IMR-90 (cell line): Measurements from ENCODE around the gene EYS. TPM values are rescaled to one million over a fixed set of nuclear protein-coding genes. Genes with fewer than 3 reads are reported as not detected.

Experiments used
- ATAC-seq: fragments of 200-7000 bp; cut with Tn5 transposase; 2 replicates; pipeline ENCODE4 v1.9.1; 2020; ENCODE audit warnings: low read depth, mild to moderate bottlenecking, moderate library complexity
- BruUV-seq: library from RNA; stranded (reverse); fragments of 400-500 nt; replicated peaks from 2 replicates; lab custom pipeline; 2021; lab: Mats Ljungman, UMichigan
- CTCF ChIA-PET: fragments of 300-600 bp; formaldehyde crosslinking; extraction: SDS; loops from one replicate; lab custom pipeline; 2021; ENCODE audit warnings: antibody characterized with exemption; lab: Yijun Ruan, JAX
- POLR2A ChIA-PET: fragments of 300-600 bp; sonication (Branson Sonifier 250); formaldehyde crosslinking; loops from one replicate; lab custom pipeline; 2022; ENCODE audit warnings: antibody characterized with exemption; ENCODE audit not compliant: unreplicated experiment; lab: Charles Lee
- DNase-seq: peaks from one replicate; pipeline ENCODE4 v3.0.0; 2013
- H2AFZ ChIP-seq: replicated peaks from 2 replicates; pipeline ENCODE3; 2013; ENCODE audit warnings: low read length, mild to moderate bottlenecking; ENCODE audit not compliant: poor library complexity
- H2AK5ac ChIP-seq: 2 replicates; pipeline ENCODE4 v1.6.1; 2013; ENCODE audit warnings: low read depth, low read length, inconsistent platforms
- H2AK9ac ChIP-seq: replicated peaks from 2 replicates; pipeline ENCODE3; 2013; ENCODE audit warnings: mild to moderate bottlenecking, low read depth, low read length, moderate library complexity; ENCODE audit not compliant: poor library complexity
- H2BK120ac ChIP-seq: 2 replicates; pipeline ENCODE4 v1.6.1; 2013; ENCODE audit warnings: low read depth, low read length, inconsistent platforms
- H2BK15ac ChIP-seq: 3 replicates; pipeline ENCODE4 v1.6.1; 2013; ENCODE audit warnings: low read depth, low read length, inconsistent platforms
- H2BK20ac ChIP-seq: 2 replicates; pipeline ENCODE4 v1.6.1; 2013; ENCODE audit warnings: low read depth, mild to moderate bottlenecking, inconsistent platforms, low read length, moderate library complexity
- H2BK5ac ChIP-seq: 2 replicates; pipeline ENCODE4 v1.6.1; 2013; ENCODE audit warnings: mild to moderate bottlenecking, low read depth, low read length, inconsistent platforms; ENCODE audit not compliant: poor library complexity, severe bottlenecking
- H3K14ac ChIP-seq: replicated peaks from 2 replicates; pipeline ENCODE4 v1.6.1; 2013; ENCODE audit warnings: low read depth, low read length, inconsistent platforms
- H3K18ac ChIP-seq: 2 replicates; pipeline ENCODE4 v1.6.1; 2013; ENCODE audit warnings: low read depth, low read length, control low read depth
- H3K23ac ChIP-seq: 2 replicates; pipeline ENCODE4 v1.6.1; 2013; ENCODE audit warnings: low read depth, low read length, inconsistent platforms
- H3K27ac ChIP-seq: 2 replicates; pipeline ENCODE4 v1.5.1; 2013; ENCODE audit warnings: mild to moderate bottlenecking, control low read depth, low read length; ENCODE audit not compliant: insufficient read depth
- H3K27me3 ChIP-seq: 2 replicates; pipeline ENCODE4 v1.6.1; 2013; ENCODE audit warnings: low read length; ENCODE audit not compliant: control insufficient read depth, insufficient read depth
- H3K36me3 ChIP-seq: 2 replicates; pipeline ENCODE4 v1.6.1; 2013; ENCODE audit warnings: low read length, mixed read lengths; ENCODE audit not compliant: control insufficient read depth, insufficient read depth
- H3K4ac ChIP-seq: 2 replicates; pipeline ENCODE4 v1.6.1; 2013; ENCODE audit warnings: low read depth, low read length, inconsistent platforms
- H3K4me1 ChIP-seq: 2 replicates; pipeline ENCODE4 v1.6.1; 2013; ENCODE audit warnings: low read length, mixed read lengths; ENCODE audit not compliant: control insufficient read depth, insufficient read depth
- H3K4me2 ChIP-seq: 2 replicates; pipeline ENCODE4 v1.6.1; 2013; ENCODE audit warnings: low read depth, mild to moderate bottlenecking, control low read depth, low read length, moderate library complexity
- H3K4me3 ChIP-seq: 2 replicates; pipeline ENCODE4 v1.5.1; 2013; ENCODE audit warnings: low read depth, mild to moderate bottlenecking, control low read depth, low read length, moderate library complexity; ENCODE audit not compliant: insufficient read depth
- H3K56ac ChIP-seq: 2 replicates; pipeline ENCODE4 v1.6.1; 2013; ENCODE audit warnings: low read length, inconsistent platforms; ENCODE audit not compliant: insufficient read depth; ENCODE audit errors: extremely low read depth
- H3K79me1 ChIP-seq, 2 experiments: 2 replicates each; pipeline ENCODE4 v1.6.1; 2013; ENCODE audit warnings: low read length in 2 of 2, inconsistent platforms in 1 of 2, low read depth in 1 of 2
- H3K9ac ChIP-seq: 2 replicates; pipeline ENCODE4 v1.6.1; 2013; ENCODE audit warnings: low read depth, low read length, control low read depth
- H3K9me1 ChIP-seq: 2 replicates; pipeline ENCODE4 v1.6.1; 2013; ENCODE audit warnings: low read length, inconsistent platforms; ENCODE audit not compliant: insufficient read depth
- H3K9me3 ChIP-seq: 2 replicates; pipeline ENCODE4 v1.6.1; 2013; ENCODE audit warnings: low read length; ENCODE audit not compliant: control insufficient read depth, insufficient read depth
- H4K20me1 ChIP-seq: 2 replicates; pipeline ENCODE4 v1.6.1; 2013; ENCODE audit warnings: low read length, inconsistent platforms; ENCODE audit not compliant: insufficient read depth
- H4K5ac ChIP-seq: 2 replicates; pipeline ENCODE4 v1.6.1; 2013; ENCODE audit warnings: mild to moderate bottlenecking, low read depth, low read length, control low read depth
- H4K8ac ChIP-seq, 2 experiments: 2 replicates each; pipeline ENCODE4 v1.6.1; 2013; ENCODE audit warnings: low read depth in 2 of 2, low read length in 2 of 2, control low read depth in 1 of 2, inconsistent platforms in 1 of 2
- H4K91ac ChIP-seq: 2 replicates; pipeline ENCODE4 v1.6.1; 2013; ENCODE audit warnings: low read depth, low read length, inconsistent platforms; ENCODE audit not compliant: insufficient read depth
- BHLHE40 ChIP-seq: fragments of 150-350 bp; IDR thresholded peaks from 2 replicates; pipeline ENCODE4 v1.6.1; 2016; ENCODE audit warnings: mild to moderate bottlenecking, low read depth, low read length
- CHD1 ChIP-seq: IDR thresholded peaks from 2 replicates; pipeline ENCODE4 v1.6.1; 2012; ENCODE audit warnings: low read depth, low read length, improper control_type of control experiment
- MAFK ChIP-seq: IDR thresholded peaks from 2 replicates; pipeline ENCODE4 v1.6.1; 2012; ENCODE audit warnings: low read depth, low read length, improper control_type of control experiment
- MAZ ChIP-seq: IDR thresholded peaks from 2 replicates; pipeline ENCODE4 v1.6.1; 2012; ENCODE audit warnings: low read depth, mild to moderate bottlenecking, low read length, improper control_type of control experiment, moderate library complexity, borderline replicate concordance
- MXI1 ChIP-seq: IDR thresholded peaks from 2 replicates; pipeline ENCODE4 v1.6.1; 2012; ENCODE audit warnings: low read depth, mild to moderate bottlenecking, low read length, moderate library complexity, borderline replicate concordance
- NFE2L2 ChIP-seq: fragments of 150-350 bp; IDR thresholded peaks from 2 replicates; pipeline ENCODE4 v1.6.1; 2016; ENCODE audit warnings: low read depth, mild to moderate bottlenecking, low read length
- RAD21 ChIP-seq: IDR thresholded peaks from 2 replicates; pipeline ENCODE4 v1.6.1; 2012; ENCODE audit warnings: low read length, improper control_type of control experiment
- RFX5 ChIP-seq: IDR thresholded peaks from 2 replicates; pipeline ENCODE4 v1.8.0; 2012; ENCODE audit warnings: low read depth, mild to moderate bottlenecking, low read length, moderate library complexity
- SMC3 ChIP-seq: fragments of 150-350 bp; IDR thresholded peaks from 2 replicates; pipeline ENCODE4 v1.6.1; 2016; ENCODE audit warnings: low read depth, mild to moderate bottlenecking, antibody characterized with exemption, low read length, moderate library complexity
- WGBS, 2 experiments: methylation state at CpG; one replicate each; pipeline versions ENCODE4 v1.1.5 to v1.1.7; 2013; ENCODE audit warnings: missing lambda C conversion rate in 2 of 2; ENCODE audit not compliant: insufficient read length in 1 of 2; ENCODE audit errors: extremely low coverage in 2 of 2; 5-methylcytosine and 5-hydroxymethylcytosine counted together
- dilution Hi-C: fragments of 300-500 bp; cut with HindIII; formaldehyde crosslinking; loops from one replicate; pipeline ENCODE4 v1.14.3; 2018; ENCODE audit warnings: low sequenced_read_pairs; ENCODE audit not compliant: unreplicated experiment
- in situ Hi-C: fragments of 300-500 bp; cut with MboI; formaldehyde crosslinking; loops from 3 replicates; pipeline ENCODE4 v1.14.3; 2019; ENCODE audit warnings: low sequenced_read_pairs, inconsistent platforms, mixed read lengths
- intact Hi-C: fragments of 100-400 bp; cut with micrococcal nuclease; formaldehyde crosslinking; loops from 2 replicates; pipeline ENCODE4 v1.10.0; 2022
- polyA plus RNA-seq, 3 experiments: library from polyadenylated mRNA; depleted of rRNA; stranded (reverse); fragments of >200 nt; gene quantifications; 2 replicates each; pipeline ENCODE4 v1.2.3, GENCODE V29; 2012; ENCODE audit warnings: low replicate concordance in 1 of 3
- total RNA-seq: library from RNA; depleted of rRNA; stranded (reverse); fragments of >200 nt; gene quantifications from 2 replicates; pipeline ENCODE4 v1.2.3, GENCODE V29; 2012
- TF ChIP-seq, protein P1 (sequence below): fragments of 150-350 bp; IDR thresholded peaks from 2 replicates; pipeline ENCODE4 v1.6.1; 2017; ENCODE audit warnings: mild to moderate bottlenecking, antibody characterized with exemption, low read length, low read depth
- TF ChIP-seq, protein P2 (sequence below): conservative IDR thresholded peaks from 2 replicates; pipeline ENCODE4 v1.5.1; 2012; ENCODE audit warnings: mild to moderate bottlenecking, low read depth, low read length, improper control_type of control experiment

Gene EYS
- total and polyA plus RNA-seq, 2 of the 4 experiments (the other 2 are of a cell fraction), result under 0.01 TPM; not detected in 1

DNA sequence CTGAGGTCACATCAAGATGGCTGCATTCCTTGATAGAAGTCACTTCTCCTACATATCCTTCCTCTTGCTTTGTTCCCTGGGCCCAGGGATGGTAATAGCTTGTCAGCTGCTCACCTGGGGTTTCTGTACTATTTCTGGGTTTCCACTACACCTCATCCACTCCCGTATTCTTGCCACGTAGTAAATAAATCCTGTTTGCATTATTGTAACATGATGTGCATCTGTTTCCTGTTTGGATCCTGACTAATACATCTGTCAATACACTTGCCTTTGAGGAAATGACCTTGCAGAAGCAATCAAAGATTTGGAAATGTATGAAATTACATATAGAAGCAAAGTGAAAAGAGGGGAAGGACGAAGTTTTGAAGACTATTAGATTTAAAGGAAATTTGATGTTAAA lies 1452.5 kb downstream of the EYS start:
- Histone ChIP-seq H3K4ac (peak overlapping the region; percentile 64), H3K14ac (peak overlapping the region; percentile 80; the same call in 1 of the 2 replicates), H2AK9ac (no peak overlapping the region), H3K4me3 (no peak overlapping the region), H4K8ac (peak overlapping the region in 1 of 2 experiments; percentile 39; a peak in 1 of 4 replicates), H3K4me1 (peaks cover 4% of the 10 kb centered on the region), H4K91ac (peak overlapping the region; percentile 34; the same call in 1 of the 2 replicates), H3K9me3 (no peaks in the 10 kb centered on the region), H3K56ac (no peak overlapping the region), H3K4me2 (no peak overlapping the region), H2BK5ac (no peak overlapping the region), H2BK120ac (peak overlapping the region; percentile 65), H3K79me1 (no peaks in the 10 kb centered on the region), H2AFZ (no peak overlapping the region), H2BK15ac (peak overlapping the region; percentile 58; the same call in 1 of the 3 replicates), H3K9me1 (peaks cover 3% of the 10 kb centered on the region), H3K23ac (0 out of 2 replicates have a peak overlapping the region, but pooled peaks have one; percentile 31), H3K27ac (no peak overlapping the region), H2AK5ac (peak overlapping the region; percentile 22; the same call in 1 of the 2 replicates), H3K18ac (peak overlapping the region; percentile 3; the same call in 1 of the 2 replicates), H3K27me3 (no peaks in the 10 kb centered on the region), H4K20me1 (no peaks in the 10 kb centered on the region), H2BK20ac (peak overlapping the region; percentile 78; the same call in 1 of the 2 replicates), H4K5ac (no peak overlapping the region; the same call in 1 of the 2 replicates), H3K9ac (no peak overlapping the region), H3K36me3 (no peaks in the 10 kb centered on the region)
- ChIA-PET CTCF (interaction anchor here (0.5 kb wide), 1 partner anchor 42 kb away, joined by 3 read pairs; no protein-coding TSS in a partner anchor), POLR2A (no interaction called here)
- intact Hi-C loops (no loop called here), dilution Hi-C loops (no loop called here), in situ Hi-C loops (no loop called here)
- no TSS peak for BruUV-seq
- TF ChIP-seq RFX5 (no peak), RAD21 (no peak), NFE2L2 (no peak), BHLHE40 (no peak), MAZ (no peak), MAFK (no peak), SMC3 (no peak), CHD1 (no peak), MXI1 (no peak)
- TF ChIP-seq, protein P1, sequence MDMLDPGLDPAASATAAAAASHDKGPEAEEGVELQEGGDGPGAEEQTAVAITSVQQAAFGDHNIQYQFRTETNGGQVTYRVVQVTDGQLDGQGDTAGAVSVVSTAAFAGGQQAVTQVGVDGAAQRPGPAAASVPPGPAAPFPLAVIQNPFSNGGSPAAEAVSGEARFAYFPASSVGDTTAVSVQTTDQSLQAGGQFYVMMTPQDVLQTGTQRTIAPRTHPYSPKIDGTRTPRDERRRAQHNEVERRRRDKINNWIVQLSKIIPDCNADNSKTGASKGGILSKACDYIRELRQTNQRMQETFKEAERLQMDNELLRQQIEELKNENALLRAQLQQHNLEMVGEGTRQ, result no peak
- TF ChIP-seq, protein P2, sequence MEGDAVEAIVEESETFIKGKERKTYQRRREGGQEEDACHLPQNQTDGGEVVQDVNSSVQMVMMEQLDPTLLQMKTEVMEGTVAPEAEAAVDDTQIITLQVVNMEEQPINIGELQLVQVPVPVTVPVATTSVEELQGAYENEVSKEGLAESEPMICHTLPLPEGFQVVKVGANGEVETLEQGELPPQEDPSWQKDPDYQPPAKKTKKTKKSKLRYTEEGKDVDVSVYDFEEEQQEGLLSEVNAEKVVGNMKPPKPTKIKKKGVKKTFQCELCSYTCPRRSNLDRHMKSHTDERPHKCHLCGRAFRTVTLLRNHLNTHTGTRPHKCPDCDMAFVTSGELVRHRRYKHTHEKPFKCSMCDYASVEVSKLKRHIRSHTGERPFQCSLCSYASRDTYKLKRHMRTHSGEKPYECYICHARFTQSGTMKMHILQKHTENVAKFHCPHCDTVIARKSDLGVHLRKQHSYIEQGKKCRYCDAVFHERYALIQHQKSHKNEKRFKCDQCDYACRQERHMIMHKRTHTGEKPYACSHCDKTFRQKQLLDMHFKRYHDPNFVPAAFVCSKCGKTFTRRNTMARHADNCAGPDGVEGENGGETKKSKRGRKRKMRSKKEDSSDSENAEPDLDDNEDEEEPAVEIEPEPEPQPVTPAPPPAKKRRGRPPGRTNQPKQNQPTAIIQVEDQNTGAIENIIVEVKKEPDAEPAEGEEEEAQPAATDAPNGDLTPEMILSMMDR, result no peak
- WGBS, 2 experiments, result 100% methylated on average over 1 of the region's 3 CpGs; no CpG with 5 or more reads in 1 of the 2 experiments
- no peak for DNase-seq
- no peak for ATAC-seq
